Measurements from ENCODE around the gene KIDINS220. TPM values are rescaled to one million over a fixed set of nuclear protein-coding genes. Genes with fewer than 3 reads are reported as not detected.
A peak's percentile ranks its signal among the peaks of the same experiment; 100 is the strongest.

The KIDINS220 gene
- 36.9 TPM for polyA plus RNA-seq (2013, experiment 1 of 2; ENCODE audit: insufficient read length)
- 35.4 TPM for polyA plus RNA-seq (2013, experiment 2 of 2; ENCODE audit: insufficient read length)

DNA sequence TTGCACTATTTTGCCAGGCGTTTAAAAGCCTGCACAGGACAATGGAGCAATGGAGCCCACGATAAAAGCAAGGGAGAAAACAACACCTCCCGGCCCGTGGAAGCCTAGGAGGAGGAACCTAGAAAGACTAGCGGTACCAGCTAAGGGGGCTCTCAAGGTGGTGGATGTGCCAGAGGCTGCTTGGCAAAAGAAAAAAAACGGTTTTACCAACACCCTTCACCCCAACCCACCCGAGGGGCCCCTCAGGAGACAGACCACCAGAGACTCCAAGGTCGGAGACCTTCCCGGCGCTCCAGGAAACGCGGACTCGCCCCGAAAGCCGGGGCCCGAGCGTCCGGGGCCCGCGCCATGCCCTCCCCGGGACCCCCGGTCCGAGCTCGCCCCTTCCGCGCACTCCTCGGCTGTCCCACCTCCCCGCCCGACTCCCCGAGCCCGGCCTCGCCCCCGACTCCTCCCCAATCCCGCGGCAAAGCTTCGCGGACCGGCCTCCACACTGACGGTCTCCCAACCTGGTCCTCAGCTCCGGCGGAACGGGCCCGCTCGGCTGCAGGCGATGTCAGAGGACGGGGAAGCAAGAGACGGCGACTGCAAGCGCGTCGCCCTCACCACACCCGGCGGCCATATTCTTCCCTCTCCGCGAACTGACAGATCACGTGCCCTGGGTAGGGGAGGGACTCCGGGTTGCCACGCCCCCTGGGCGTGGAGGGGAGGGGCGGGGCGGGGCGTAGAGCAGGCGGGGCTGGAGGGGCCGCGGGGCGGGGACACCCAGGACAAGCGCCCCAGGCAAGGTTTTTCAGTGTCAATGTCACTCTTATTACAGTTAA, at the start of gene KIDINS220:
TSS of gene KIDINS220 (minus strand) at position 643 of the 824 bp plus-strand sequence. CDS start 10,520 bp downstream, outside the sequence.
- peak; percentile 84 for DNase-seq

DNA sequence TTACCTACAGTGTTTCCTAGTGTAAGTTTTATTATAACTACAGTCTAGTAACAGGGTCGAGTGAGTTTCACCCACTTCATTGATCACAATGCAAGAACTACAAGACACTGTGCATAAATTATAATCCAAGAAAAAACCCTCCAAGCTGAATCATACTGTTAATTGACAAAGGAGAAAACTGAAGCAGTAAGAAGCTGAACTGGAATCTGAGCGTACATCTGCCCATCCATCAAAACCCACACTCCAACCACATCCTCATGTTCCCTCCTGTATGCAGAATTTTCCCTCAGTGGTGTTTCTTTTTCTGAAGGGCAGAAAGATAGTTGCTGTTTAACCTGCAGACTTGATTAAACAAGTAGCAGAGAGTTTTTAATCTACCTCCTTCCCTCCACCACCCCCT, 49.5 kb upstream of the KIDINS220 start:
- DNase-seq: peak; percentile 32

DNA sequence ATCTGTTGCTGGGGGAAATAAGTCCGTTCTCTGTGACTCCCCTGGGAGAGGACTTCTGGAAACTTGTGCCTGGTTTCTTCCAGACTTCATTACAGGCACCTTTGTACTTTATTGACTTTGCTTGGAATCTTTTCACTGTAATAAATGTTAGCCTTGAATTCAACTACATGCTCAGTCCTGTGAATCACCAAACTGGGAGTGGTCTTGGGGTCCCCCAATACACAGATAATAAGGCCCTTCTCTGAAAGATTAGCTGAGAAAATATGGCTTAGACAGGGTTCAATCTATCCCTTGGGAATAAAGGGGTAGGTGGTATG, 48.7 kb upstream of the KIDINS220 start:
- DNase-seq: no peak

- DNase-seq: no peak
Measured at GRCh38 chr2:8885449-8886201, 48.2 kb upstream of the KIDINS220 start.

DNA sequence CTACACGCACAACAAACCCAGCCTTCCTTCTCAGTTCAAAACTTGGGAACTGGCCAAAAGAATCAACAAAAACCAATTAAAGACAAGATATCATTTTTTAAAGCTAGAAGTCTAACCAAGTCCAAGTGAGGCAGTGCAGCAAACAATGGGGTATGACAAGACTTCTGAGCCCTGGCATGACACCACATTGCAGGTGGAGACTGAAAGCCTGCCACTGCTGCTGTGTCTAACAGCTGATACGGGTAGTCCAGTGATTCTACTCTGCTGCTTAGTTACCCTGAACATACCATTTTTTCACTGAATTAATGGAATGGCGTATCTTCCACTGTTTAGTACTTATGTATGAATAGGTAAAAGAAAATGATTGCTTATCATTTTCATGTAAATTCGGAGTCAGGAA, 47.4 kb upstream of the KIDINS220 start:
- DNase-seq: no peak

- DNase-seq: peak; percentile 7
Measured at GRCh38 chr2:8882094-8882493, 44.7 kb upstream of the KIDINS220 start.

- no peak for DNase-seq
Measured at GRCh38 chr2:8877894-8878293, 40.5 kb upstream of the KIDINS220 start.

DNA sequence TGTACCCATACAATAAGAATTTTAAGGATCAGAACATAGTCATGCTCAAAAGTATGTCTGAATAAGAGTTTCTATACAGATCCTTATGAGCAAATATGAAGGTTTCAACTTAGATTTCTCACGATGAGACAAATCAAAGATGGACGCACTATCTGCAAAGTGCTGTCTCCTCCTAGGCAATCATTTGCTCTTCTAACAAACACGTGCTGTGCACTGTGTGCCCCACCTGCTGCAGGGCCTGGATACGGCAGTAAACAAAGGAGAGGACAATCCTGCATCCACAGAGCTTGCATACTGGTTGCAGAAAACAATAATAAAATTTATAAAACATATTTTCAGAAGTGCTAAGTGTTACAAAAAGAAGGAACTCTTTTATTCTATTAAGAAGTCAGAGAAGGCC, 39.9 kb upstream of the KIDINS220 start:
- no peak for DNase-seq

- DNase-seq: peak; percentile 16
Measured at GRCh38 chr2:8876628-8877027, 39.2 kb upstream of the KIDINS220 start.

DNA sequence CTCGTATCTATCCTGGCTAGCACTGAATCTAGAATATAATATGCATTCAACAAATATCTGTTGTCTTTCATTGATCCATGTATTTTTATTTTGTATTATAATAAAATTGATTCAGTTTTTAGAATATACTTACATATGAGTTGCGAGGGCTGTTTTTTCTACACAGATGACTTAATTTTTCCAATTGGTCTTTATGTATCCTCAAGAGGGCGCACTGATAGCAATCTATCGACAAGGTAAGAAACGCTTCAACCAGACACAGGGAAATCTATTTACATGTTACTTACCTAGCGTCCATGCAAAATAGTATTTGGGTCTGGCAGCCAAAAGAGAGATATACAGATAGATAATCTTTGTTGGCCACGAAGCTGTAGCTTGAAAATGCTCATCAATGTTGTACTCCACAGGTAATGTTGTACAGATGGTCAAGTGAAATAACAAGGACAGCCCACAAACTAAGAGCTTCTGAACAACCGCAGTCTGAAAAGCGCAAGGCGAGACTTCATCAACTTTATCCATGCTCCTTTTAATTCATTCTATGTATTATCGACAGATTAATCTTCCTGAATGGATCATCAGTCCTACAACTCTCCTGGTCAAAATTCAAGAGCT, 35.5 kb upstream of the KIDINS220 start:
- peak; percentile 62 for DNase-seq

DNA sequence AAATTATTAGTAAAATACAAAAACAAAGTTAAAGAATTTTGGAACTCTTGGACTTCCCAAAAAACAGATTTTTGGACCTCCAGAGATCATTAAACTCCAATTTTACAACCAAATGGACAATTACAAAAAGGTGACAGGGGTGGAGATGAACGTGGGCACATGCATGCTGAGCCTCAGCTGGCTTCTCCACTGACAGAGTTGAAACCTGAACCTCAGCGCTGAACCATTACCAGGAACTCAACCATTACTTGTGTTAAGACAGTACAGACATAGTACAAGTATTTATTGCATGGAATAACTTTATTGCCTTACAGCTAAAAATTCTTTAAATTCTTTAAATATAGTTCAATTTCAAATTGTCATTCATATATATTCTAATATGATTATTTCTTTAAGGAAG, 33.0 kb upstream of the KIDINS220 start:
- DNase-seq: no peak

DNA sequence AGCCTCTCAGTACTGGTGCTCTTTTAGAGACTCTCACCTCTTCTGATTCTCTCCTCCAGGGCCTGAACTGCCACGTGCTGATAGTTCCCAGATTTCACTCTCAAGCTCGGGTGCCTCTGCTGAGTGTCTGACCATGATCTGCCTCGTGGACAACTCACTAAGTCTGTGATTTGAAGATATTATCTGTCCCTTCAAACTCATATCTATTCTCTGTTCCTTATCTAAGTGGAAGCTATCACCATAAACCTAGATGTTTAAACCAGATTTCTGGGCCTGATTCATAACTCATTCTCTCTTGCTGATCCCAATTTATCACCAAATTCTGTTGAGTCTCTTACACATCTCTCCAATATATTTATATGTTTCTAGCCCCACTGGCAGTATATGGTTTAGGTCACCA, 29.9 kb upstream of the KIDINS220 start:
- no peak for DNase-seq

- DNase-seq: no peak
Measured at GRCh38 chr2:8863331-8863953, 26.0 kb upstream of the KIDINS220 start.

- no peak for DNase-seq
Measured at GRCh38 chr2:8862230-8862629, 24.8 kb upstream of the KIDINS220 start.

DNA sequence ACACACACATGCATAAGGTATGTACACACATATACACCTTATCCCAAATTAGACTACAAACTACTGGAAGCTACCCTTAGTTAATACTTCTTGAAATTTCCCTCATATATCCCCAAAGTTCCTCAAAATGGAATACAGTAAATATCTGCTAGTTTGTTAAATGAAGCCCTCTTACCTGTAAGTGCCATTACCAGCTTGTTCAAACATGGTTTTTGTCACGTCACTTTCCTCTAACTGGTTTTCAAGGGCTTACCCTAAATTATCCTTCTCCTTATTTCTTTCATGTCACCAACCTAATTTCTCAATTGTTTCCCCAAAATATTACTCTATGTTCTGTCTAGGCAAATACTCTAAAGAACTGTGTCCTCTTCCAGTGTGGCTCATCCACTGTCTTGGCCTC, 24.4 kb upstream of the KIDINS220 start:
- no peak for DNase-seq

- no peak for DNase-seq
Measured at GRCh38 chr2:8860239-8860638, 22.8 kb upstream of the KIDINS220 start.

- no peak for DNase-seq
Measured at GRCh38 chr2:8858910-8859309, 21.5 kb upstream of the KIDINS220 start.

GRCh38 chr2:8858264-8858663, 20.9 kb upstream of the KIDINS220 start:
- DNase-seq: no peak

DNA sequence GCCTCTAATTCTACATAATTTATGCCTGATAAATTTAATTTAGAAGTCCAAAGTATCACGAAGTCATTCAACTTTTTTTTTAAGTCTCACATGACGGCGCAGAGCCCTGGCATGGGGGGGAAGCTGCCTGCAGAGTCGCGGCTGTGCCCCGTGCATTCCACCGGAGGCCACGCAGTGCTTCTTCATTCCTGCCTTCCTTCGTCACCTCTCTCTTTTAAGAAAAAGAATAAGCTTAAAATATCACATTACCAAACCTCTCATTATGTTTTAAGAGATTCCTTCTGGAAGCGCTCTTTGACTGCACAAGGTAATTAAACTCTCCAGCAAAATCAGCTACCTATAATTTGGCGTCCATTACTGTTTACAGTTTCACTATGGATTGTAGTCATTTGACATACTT, 20.3 kb upstream of the KIDINS220 start:
- no peak for DNase-seq

DNA sequence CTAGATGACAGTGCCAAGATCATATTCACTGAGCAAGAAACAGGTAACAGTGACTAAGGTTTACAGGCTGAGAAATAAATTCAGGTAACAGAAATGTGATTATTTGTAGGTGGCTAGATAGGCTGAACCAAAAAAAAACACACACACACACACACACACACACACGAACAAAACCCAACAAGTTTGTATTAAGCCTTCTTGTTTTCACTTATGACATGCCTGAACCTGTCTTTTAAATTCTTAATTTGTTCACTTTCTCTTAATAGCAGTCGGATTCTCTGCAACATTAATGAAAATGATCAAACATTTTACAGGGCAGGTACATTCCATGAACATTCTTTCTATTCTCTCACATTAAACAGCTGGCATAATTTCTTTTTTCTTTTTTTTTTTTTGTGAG, 18.8 kb upstream of the KIDINS220 start:
- no peak for DNase-seq

DNA sequence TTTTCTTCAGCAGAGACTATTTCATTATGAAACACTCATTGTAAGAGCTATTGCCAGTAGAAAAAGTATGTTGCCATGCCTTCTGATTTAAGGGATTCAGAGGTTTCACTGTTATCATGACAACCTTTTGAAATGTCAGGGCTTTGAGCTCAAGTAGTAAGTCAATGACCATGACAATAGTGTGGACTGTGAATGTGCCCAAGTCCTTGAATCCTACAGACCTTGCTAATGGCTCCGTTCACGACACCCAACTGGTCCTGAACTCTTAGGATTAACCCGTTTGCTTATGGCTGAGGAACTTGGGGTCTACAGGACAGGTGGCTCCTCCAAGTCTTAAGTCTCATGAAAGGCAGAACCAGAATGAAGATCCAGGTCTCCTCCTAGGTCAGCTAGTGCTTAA, 17.6 kb upstream of the KIDINS220 start:
- no peak for DNase-seq

DNA sequence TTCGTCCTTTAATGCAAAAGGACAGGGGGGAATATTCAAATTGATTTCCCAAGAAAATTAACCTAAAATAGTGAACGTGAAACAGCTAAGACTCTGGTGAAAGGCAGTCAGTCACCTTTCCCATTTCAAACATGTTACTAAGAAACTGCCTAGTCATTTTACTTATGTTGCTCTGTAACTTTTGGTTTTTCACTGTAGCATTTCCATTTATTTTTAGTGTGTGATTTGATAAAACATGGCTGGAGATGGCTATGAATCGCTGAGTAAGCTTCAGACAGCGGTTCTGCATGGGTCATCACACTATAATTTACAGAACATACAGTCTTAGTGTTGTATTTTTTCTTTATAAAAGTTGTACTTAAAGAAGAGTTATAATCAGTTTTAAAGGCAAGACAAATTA, 16.0 kb upstream of the KIDINS220 start:
- no peak for DNase-seq

Data from fibroblast of skin of abdomen (primary cell).